IMR-90 (cell line): ENCODE measurements around the gene PRKCE. TPM values are rescaled to one million over a fixed set of nuclear protein-coding genes. Genes with fewer than 3 reads are reported as not detected.
A peak's percentile ranks its signal among the peaks of the same experiment; 100 is the strongest.

Experiments used
- ATAC-seq: fragments of 200-7000 bp; cut with Tn5 transposase; 2 replicates; pipeline ENCODE4 v1.9.1; 2020; ENCODE audit warnings: low read depth, mild to moderate bottlenecking, moderate library complexity
- BruUV-seq: library from RNA; stranded (reverse); fragments of 400-500 nt; replicated peaks from 2 replicates; lab custom pipeline; 2021; lab: Mats Ljungman, UMichigan
- CTCF ChIA-PET: fragments of 300-600 bp; formaldehyde crosslinking; extraction: SDS; loops from one replicate; lab custom pipeline; 2021; ENCODE audit warnings: antibody characterized with exemption; lab: Yijun Ruan, JAX
- POLR2A ChIA-PET: fragments of 300-600 bp; sonication (Branson Sonifier 250); formaldehyde crosslinking; loops from one replicate; lab custom pipeline; 2022; ENCODE audit warnings: antibody characterized with exemption; ENCODE audit not compliant: unreplicated experiment; lab: Charles Lee
- DNase-seq: peaks from one replicate; pipeline ENCODE4 v3.0.0; 2013
- H2AFZ ChIP-seq: replicated peaks from 2 replicates; pipeline ENCODE3; 2013; ENCODE audit warnings: low read length, mild to moderate bottlenecking; ENCODE audit not compliant: poor library complexity
- H2AK5ac ChIP-seq: 2 replicates; pipeline ENCODE4 v1.6.1; 2013; ENCODE audit warnings: low read depth, low read length, inconsistent platforms
- H2AK9ac ChIP-seq: replicated peaks from 2 replicates; pipeline ENCODE3; 2013; ENCODE audit warnings: mild to moderate bottlenecking, low read depth, low read length, moderate library complexity; ENCODE audit not compliant: poor library complexity
- H2BK120ac ChIP-seq: 2 replicates; pipeline ENCODE4 v1.6.1; 2013; ENCODE audit warnings: low read depth, low read length, inconsistent platforms
- H2BK15ac ChIP-seq: 3 replicates; pipeline ENCODE4 v1.6.1; 2013; ENCODE audit warnings: low read depth, low read length, inconsistent platforms
- H2BK20ac ChIP-seq: 2 replicates; pipeline ENCODE4 v1.6.1; 2013; ENCODE audit warnings: low read depth, mild to moderate bottlenecking, inconsistent platforms, low read length, moderate library complexity
- H2BK5ac ChIP-seq: 2 replicates; pipeline ENCODE4 v1.6.1; 2013; ENCODE audit warnings: mild to moderate bottlenecking, low read depth, low read length, inconsistent platforms; ENCODE audit not compliant: poor library complexity, severe bottlenecking
- H3K14ac ChIP-seq: replicated peaks from 2 replicates; pipeline ENCODE4 v1.6.1; 2013; ENCODE audit warnings: low read depth, low read length, inconsistent platforms
- H3K18ac ChIP-seq: 2 replicates; pipeline ENCODE4 v1.6.1; 2013; ENCODE audit warnings: low read depth, low read length, control low read depth
- H3K23ac ChIP-seq: 2 replicates; pipeline ENCODE4 v1.6.1; 2013; ENCODE audit warnings: low read depth, low read length, inconsistent platforms
- H3K27ac ChIP-seq: 2 replicates; pipeline ENCODE4 v1.5.1; 2013; ENCODE audit warnings: mild to moderate bottlenecking, control low read depth, low read length; ENCODE audit not compliant: insufficient read depth
- H3K27me3 ChIP-seq: 2 replicates; pipeline ENCODE4 v1.6.1; 2013; ENCODE audit warnings: low read length; ENCODE audit not compliant: control insufficient read depth, insufficient read depth
- H3K36me3 ChIP-seq: 2 replicates; pipeline ENCODE4 v1.6.1; 2013; ENCODE audit warnings: low read length, mixed read lengths; ENCODE audit not compliant: control insufficient read depth, insufficient read depth
- H3K4ac ChIP-seq: 2 replicates; pipeline ENCODE4 v1.6.1; 2013; ENCODE audit warnings: low read depth, low read length, inconsistent platforms
- H3K4me1 ChIP-seq: 2 replicates; pipeline ENCODE4 v1.6.1; 2013; ENCODE audit warnings: low read length, mixed read lengths; ENCODE audit not compliant: control insufficient read depth, insufficient read depth
- H3K4me2 ChIP-seq: 2 replicates; pipeline ENCODE4 v1.6.1; 2013; ENCODE audit warnings: low read depth, mild to moderate bottlenecking, control low read depth, low read length, moderate library complexity
- H3K4me3 ChIP-seq: 2 replicates; pipeline ENCODE4 v1.5.1; 2013; ENCODE audit warnings: low read depth, mild to moderate bottlenecking, control low read depth, low read length, moderate library complexity; ENCODE audit not compliant: insufficient read depth
- H3K56ac ChIP-seq: 2 replicates; pipeline ENCODE4 v1.6.1; 2013; ENCODE audit warnings: low read length, inconsistent platforms; ENCODE audit not compliant: insufficient read depth; ENCODE audit errors: extremely low read depth
- H3K79me1 ChIP-seq, 2 experiments: 2 replicates each; pipeline ENCODE4 v1.6.1; 2013; ENCODE audit warnings: low read length in 2 of 2, inconsistent platforms in 1 of 2, low read depth in 1 of 2
- H3K9ac ChIP-seq: 2 replicates; pipeline ENCODE4 v1.6.1; 2013; ENCODE audit warnings: low read depth, low read length, control low read depth
- H3K9me1 ChIP-seq: 2 replicates; pipeline ENCODE4 v1.6.1; 2013; ENCODE audit warnings: low read length, inconsistent platforms; ENCODE audit not compliant: insufficient read depth
- H3K9me3 ChIP-seq: 2 replicates; pipeline ENCODE4 v1.6.1; 2013; ENCODE audit warnings: low read length; ENCODE audit not compliant: control insufficient read depth, insufficient read depth
- H4K20me1 ChIP-seq: 2 replicates; pipeline ENCODE4 v1.6.1; 2013; ENCODE audit warnings: low read length, inconsistent platforms; ENCODE audit not compliant: insufficient read depth
- H4K5ac ChIP-seq: 2 replicates; pipeline ENCODE4 v1.6.1; 2013; ENCODE audit warnings: mild to moderate bottlenecking, low read depth, low read length, control low read depth
- H4K8ac ChIP-seq, 2 experiments: 2 replicates each; pipeline ENCODE4 v1.6.1; 2013; ENCODE audit warnings: low read depth in 2 of 2, low read length in 2 of 2, control low read depth in 1 of 2, inconsistent platforms in 1 of 2
- H4K91ac ChIP-seq: 2 replicates; pipeline ENCODE4 v1.6.1; 2013; ENCODE audit warnings: low read depth, low read length, inconsistent platforms; ENCODE audit not compliant: insufficient read depth
- CHD1 ChIP-seq: IDR thresholded peaks from 2 replicates; pipeline ENCODE4 v1.6.1; 2012; ENCODE audit warnings: low read depth, low read length, improper control_type of control experiment
- CTCF ChIP-seq: conservative IDR thresholded peaks from 2 replicates; pipeline ENCODE4 v1.5.1; 2012; ENCODE audit warnings: mild to moderate bottlenecking, low read depth, low read length, improper control_type of control experiment
- MAFK ChIP-seq: IDR thresholded peaks from 2 replicates; pipeline ENCODE4 v1.6.1; 2012; ENCODE audit warnings: low read depth, low read length, improper control_type of control experiment
- MAZ ChIP-seq: IDR thresholded peaks from 2 replicates; pipeline ENCODE4 v1.6.1; 2012; ENCODE audit warnings: low read depth, mild to moderate bottlenecking, low read length, improper control_type of control experiment, moderate library complexity, borderline replicate concordance
- MXI1 ChIP-seq: IDR thresholded peaks from 2 replicates; pipeline ENCODE4 v1.6.1; 2012; ENCODE audit warnings: low read depth, mild to moderate bottlenecking, low read length, moderate library complexity, borderline replicate concordance
- NFE2L2 ChIP-seq: fragments of 150-350 bp; IDR thresholded peaks from 2 replicates; pipeline ENCODE4 v1.6.1; 2016; ENCODE audit warnings: low read depth, mild to moderate bottlenecking, low read length
- POLR2A ChIP-seq: IDR thresholded peaks from 2 replicates; pipeline ENCODE4 v1.6.1; 2012; ENCODE audit warnings: mild to moderate bottlenecking, low read depth, low read length
- RAD21 ChIP-seq: IDR thresholded peaks from 2 replicates; pipeline ENCODE4 v1.6.1; 2012; ENCODE audit warnings: low read length, improper control_type of control experiment
- RCOR1 ChIP-seq: IDR thresholded peaks from 2 replicates; pipeline ENCODE4 v1.6.1; 2012; ENCODE audit warnings: mild to moderate bottlenecking, low read length, improper control_type of control experiment; ENCODE audit not compliant: insufficient replicate concordance
- USF2 ChIP-seq: fragments of 150-350 bp; IDR thresholded peaks from 2 replicates; pipeline ENCODE4 v1.6.1; 2017; ENCODE audit warnings: mild to moderate bottlenecking, antibody characterized with exemption, low read length, low read depth
- WGBS, 2 experiments: methylation state at CpG; one replicate each; pipeline versions ENCODE4 v1.1.5 to v1.1.7; 2013; ENCODE audit warnings: missing lambda C conversion rate in 2 of 2; ENCODE audit not compliant: insufficient read length in 1 of 2; ENCODE audit errors: extremely low coverage in 2 of 2; 5-methylcytosine and 5-hydroxymethylcytosine counted together
- dilution Hi-C: fragments of 300-500 bp; cut with HindIII; formaldehyde crosslinking; loops from one replicate; pipeline ENCODE4 v1.14.3; 2018; ENCODE audit warnings: low sequenced_read_pairs; ENCODE audit not compliant: unreplicated experiment
- in situ Hi-C: fragments of 300-500 bp; cut with MboI; formaldehyde crosslinking; loops from 3 replicates; pipeline ENCODE4 v1.14.3; 2019; ENCODE audit warnings: low sequenced_read_pairs, inconsistent platforms, mixed read lengths
- intact Hi-C: fragments of 100-400 bp; cut with micrococcal nuclease; formaldehyde crosslinking; loops from 2 replicates; pipeline ENCODE4 v1.10.0; 2022
- polyA plus RNA-seq, 3 experiments: library from polyadenylated mRNA; depleted of rRNA; stranded (reverse); fragments of >200 nt; gene quantifications; 2 replicates each; pipeline ENCODE4 v1.2.3, GENCODE V29; 2012; ENCODE audit warnings: low replicate concordance in 1 of 3
- total RNA-seq: library from RNA; depleted of rRNA; stranded (reverse); fragments of >200 nt; gene quantifications from 2 replicates; pipeline ENCODE4 v1.2.3, GENCODE V29; 2012

PRKCE gene
- total and polyA plus RNA-seq, 2 of the 4 experiments (the other 2 are of a cell fraction), result 8.1 to 32.4 TPM

GRCh38 chr2:46165916-46166315 lies 514.4 kb downstream of the PRKCE start:
- peaks cover 31% of the 10 kb centered on the region for H3K9me1 ChIP-seq
- H3K27ac ChIP-seq, result no peak overlapping the region
- no peak overlapping the region for H3K4me2 ChIP-seq
- H2AFZ ChIP-seq, result peak overlapping the region; percentile 7
- H3K18ac ChIP-seq, result no peak overlapping the region
- H3K27me3 ChIP-seq, result no peaks in the 10 kb centered on the region
- no peak overlapping the region for H3K4me3 ChIP-seq
- H3K9ac ChIP-seq, result no peak overlapping the region
- H2AK9ac ChIP-seq, result no peak overlapping the region
- H2BK15ac ChIP-seq, result no peak overlapping the region; the same call in 2 of the 3 replicates
- H4K8ac ChIP-seq, result no peak overlapping the region; a peak in 1 of 4 replicates
- peak overlapping the region; percentile 85 for H3K4ac ChIP-seq
- in situ Hi-C loops (no loop called here), dilution Hi-C loops (no loop called here), intact Hi-C loops (no loop called here)
- 100% methylated on average over 3 of the region's 9 CpGs; no CpG with 5 or more reads in 1 of the 2 experiments for whole genome bisulfite sequencing, 2 experiments
- ChIA-PET POLR2A (no interaction called here), CTCF (no interaction called here)
- H3K4me1 ChIP-seq, result peaks cover 30% of the 10 kb centered on the region
- no peak for ATAC-seq
- H3K36me3 ChIP-seq, result peaks cover 5% of the 10 kb centered on the region; the same call in 1 of the 2 replicates
- no peak for TF ChIP-seq RAD21
- no peak for TF ChIP-seq MXI1
- TF ChIP-seq CHD1, result no peak
- no peak for TF ChIP-seq POLR2A
- no peak for TF ChIP-seq MAZ
- TF ChIP-seq NFE2L2, result no peak
- TF ChIP-seq USF2, result no peak
- TF ChIP-seq CTCF, result no peak
- no peak for TF ChIP-seq MAFK
- no peak for TF ChIP-seq RCOR1
- peak overlapping the region; percentile 92 for H4K91ac ChIP-seq
- no TSS peak for BruUV-seq
- no peak overlapping the region for H3K56ac ChIP-seq
- no peak overlapping the region; the same call in 1 of the 2 replicates for H4K5ac ChIP-seq
- no peak overlapping the region for H3K14ac ChIP-seq
- peak overlapping the region; percentile 40 for H2AK5ac ChIP-seq
- no peaks in the 10 kb centered on the region for H3K9me3 ChIP-seq
- DNase-seq, result no peak
- H2BK5ac ChIP-seq, result no peak overlapping the region
- H3K79me1 ChIP-seq, result peaks cover 0 to 30% of the 10 kb centered on the region in 2 experiments; a peak in 2 of 4 replicates
- no peak overlapping the region for H3K23ac ChIP-seq
- H2BK120ac ChIP-seq, result peak overlapping the region; percentile 89
- no peaks in the 10 kb centered on the region for H4K20me1 ChIP-seq
- H2BK20ac ChIP-seq, result peak overlapping the region; percentile 74
